SK-N-SH treated with all-trans-retinoic acid at 6 μM for 48 hours (cell line): ENCODE results near the gene PLA2G4B.

Experiments used
- ATAC-seq: fragments of 200-7000 bp; cut with Tn5 transposase; 3 replicates; pipeline ENCODE4 v1.9.1; 2020; ENCODE audit warnings: mild to moderate bottlenecking, moderate library complexity
- ARNTL ChIP-seq: fragments of 450-650 bp; formaldehyde crosslinking; IDR thresholded peaks from 2 replicates; pipeline ENCODE4 v1.5.0; 2020; ENCODE audit warnings: low read depth, mild to moderate bottlenecking, moderate library complexity, borderline replicate concordance
- BACH2 ChIP-seq: fragments of 250-450 bp; sonication (Bioruptor Pico); IDR thresholded peaks from 2 replicates; pipeline ENCODE4 v1.9.0; 2021; ENCODE audit warnings: mild to moderate bottlenecking, borderline replicate concordance
- CSDC2 ChIP-seq: fragments of 250-450 bp; sonication (Bioruptor Pico); IDR thresholded peaks from 2 replicates; pipeline ENCODE4 v1.5.0; 2020; ENCODE audit warnings: mild to moderate bottlenecking, moderate library complexity
- CSRNP3 ChIP-seq: fragments of 250-450 bp; sonication (Bioruptor Pico); IDR thresholded peaks from 2 replicates; pipeline ENCODE4 v1.5.1; 2021; ENCODE audit warnings: mild to moderate bottlenecking, moderate library complexity
- ESRRG ChIP-seq: fragments of 250-450 bp; sonication (Bioruptor Pico); IDR thresholded peaks from 2 replicates; pipeline ENCODE4 v1.6.1; 2021; ENCODE audit warnings: mild to moderate bottlenecking
- GLIS3 ChIP-seq: fragments of 250-450 bp; sonication (Bioruptor Pico); IDR thresholded peaks from 2 replicates; pipeline ENCODE4 v1.5.0; 2020; ENCODE audit warnings: mild to moderate bottlenecking, moderate library complexity
- ISL1 ChIP-seq: fragments of 250-450 bp; sonication (Bioruptor Pico); IDR thresholded peaks from 2 replicates; pipeline ENCODE4 v2.1.2; 2022; ENCODE audit warnings: mild to moderate bottlenecking, moderate library complexity
- OSR1 ChIP-seq: fragments of 250-450 bp; sonication (Bioruptor Pico); IDR thresholded peaks from 2 replicates; pipeline ENCODE4 v1.8.0; 2022; ENCODE audit warnings: moderate library complexity, mild to moderate bottlenecking, inconsistent platforms
- PATZ1 ChIP-seq: fragments of 250-450 bp; sonication (Bioruptor Pico); IDR thresholded peaks from 2 replicates; pipeline ENCODE4 v1.8.0; 2020; ENCODE audit warnings: mild to moderate bottlenecking, moderate library complexity, borderline replicate concordance
- PPARA ChIP-seq: fragments of 250-450 bp; sonication (Bioruptor Pico); IDR thresholded peaks from 2 replicates; pipeline ENCODE4 v1.5.0; 2020; ENCODE audit warnings: mild to moderate bottlenecking, borderline replicate concordance
- RARB ChIP-seq: fragments of 250-450 bp; sonication (Bioruptor Pico); IDR thresholded peaks from 2 replicates; pipeline ENCODE4 v1.8.0; 2021; ENCODE audit warnings: mild to moderate bottlenecking, moderate library complexity
- SNAI2 ChIP-seq: fragments of 250-450 bp; sonication (Bioruptor Pico); IDR thresholded peaks from 2 replicates; pipeline ENCODE4 v1.5.0; 2020; ENCODE audit warnings: mild to moderate bottlenecking, moderate library complexity
- TCF4 ChIP-seq: fragments of 250-450 bp; sonication (Bioruptor Pico); IDR thresholded peaks from 2 replicates; pipeline ENCODE4 v1.8.0; 2021; ENCODE audit warnings: mild to moderate bottlenecking, moderate library complexity, borderline replicate concordance
- TOX ChIP-seq: fragments of 250-450 bp; sonication (Bioruptor Pico); IDR thresholded peaks from 2 replicates; pipeline ENCODE4 v1.8.0; 2021; ENCODE audit warnings: mild to moderate bottlenecking, moderate library complexity, borderline replicate concordance
- TSHZ2 ChIP-seq: fragments of 250-450 bp; sonication (Bioruptor Pico); IDR thresholded peaks from 2 replicates; pipeline ENCODE4 v1.5.0; 2020; ENCODE audit warnings: mild to moderate bottlenecking, moderate library complexity
- ZC3H10 ChIP-seq: fragments of 250-450 bp; sonication (Bioruptor Pico); IDR thresholded peaks from 2 replicates; pipeline ENCODE4 v1.5.1; 2021; ENCODE audit warnings: mild to moderate bottlenecking, moderate library complexity
- ZFP3 ChIP-seq: fragments of 250-450 bp; sonication (Bioruptor Pico); IDR thresholded peaks from 2 replicates; pipeline ENCODE4 v1.5.0; 2020; ENCODE audit warnings: mild to moderate bottlenecking, moderate library complexity
- ZNF565 ChIP-seq: fragments of 450-650 bp; formaldehyde crosslinking; conservative IDR thresholded peaks from 2 replicates; pipeline ENCODE4 v1.5.0; 2020; ENCODE audit warnings: low read depth, mild to moderate bottlenecking, moderate library complexity
- ZNF70 ChIP-seq: fragments of 450-650 bp; formaldehyde crosslinking; IDR thresholded peaks from 2 replicates; pipeline ENCODE4 v1.5.0; 2020; ENCODE audit warnings: mild to moderate bottlenecking, moderate library complexity
- ZNF8 ChIP-seq: fragments of 450-650 bp; formaldehyde crosslinking; IDR thresholded peaks from 2 replicates; pipeline ENCODE4 v1.5.0; 2020; ENCODE audit warnings: mild to moderate bottlenecking, moderate library complexity
- TF ChIP-seq, protein P1 (sequence below): fragments of 250-450 bp; sonication (Bioruptor Pico); IDR thresholded peaks from 2 replicates; pipeline ENCODE4 v1.8.0; 2021; ENCODE audit warnings: low read depth, mild to moderate bottlenecking, moderate library complexity, borderline replicate concordance
- TF ChIP-seq, protein P2 (sequence below): fragments of 250-450 bp; sonication (Bioruptor Pico); IDR thresholded peaks from 2 replicates; pipeline ENCODE4 v1.5.1; 2020; ENCODE audit warnings: low read depth, mild to moderate bottlenecking, moderate library complexity

The PLA2G4B gene

GRCh38 chr15:41866263-41866703, 27.6 kb downstream of the PLA2G4B start:
- no peak for TF ChIP-seq ARNTL (CRISPR knock-in tag)
- no peak for TF ChIP-seq BACH2 (CRISPR knock-in tag)
- no peak for TF ChIP-seq ZNF70 (CRISPR knock-in tag)
- no peak for TF ChIP-seq TCF4
- TF ChIP-seq RARB (CRISPR knock-in tag): no peak
- TF ChIP-seq, protein P1, sequence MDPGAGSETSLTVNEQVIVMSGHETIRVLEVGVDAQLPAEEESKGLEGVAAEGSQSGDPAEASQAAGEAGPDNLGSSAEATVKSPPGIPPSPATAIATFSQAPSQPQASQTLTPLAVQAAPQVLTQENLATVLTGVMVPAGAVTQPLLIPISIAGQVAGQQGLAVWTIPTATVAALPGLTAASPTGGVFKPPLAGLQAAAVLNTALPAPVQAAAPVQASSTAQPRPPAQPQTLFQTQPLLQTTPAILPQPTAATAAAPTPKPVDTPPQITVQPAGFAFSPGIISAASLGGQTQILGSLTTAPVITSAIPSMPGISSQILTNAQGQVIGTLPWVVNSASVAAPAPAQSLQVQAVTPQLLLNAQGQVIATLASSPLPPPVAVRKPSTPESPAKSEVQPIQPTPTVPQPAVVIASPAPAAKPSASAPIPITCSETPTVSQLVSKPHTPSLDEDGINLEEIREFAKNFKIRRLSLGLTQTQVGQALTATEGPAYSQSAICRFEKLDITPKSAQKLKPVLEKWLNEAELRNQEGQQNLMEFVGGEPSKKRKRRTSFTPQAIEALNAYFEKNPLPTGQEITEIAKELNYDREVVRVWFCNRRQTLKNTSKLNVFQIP: no peak
- no peak for TF ChIP-seq PATZ1 (CRISPR knock-in tag)
- TF ChIP-seq, protein P2, sequence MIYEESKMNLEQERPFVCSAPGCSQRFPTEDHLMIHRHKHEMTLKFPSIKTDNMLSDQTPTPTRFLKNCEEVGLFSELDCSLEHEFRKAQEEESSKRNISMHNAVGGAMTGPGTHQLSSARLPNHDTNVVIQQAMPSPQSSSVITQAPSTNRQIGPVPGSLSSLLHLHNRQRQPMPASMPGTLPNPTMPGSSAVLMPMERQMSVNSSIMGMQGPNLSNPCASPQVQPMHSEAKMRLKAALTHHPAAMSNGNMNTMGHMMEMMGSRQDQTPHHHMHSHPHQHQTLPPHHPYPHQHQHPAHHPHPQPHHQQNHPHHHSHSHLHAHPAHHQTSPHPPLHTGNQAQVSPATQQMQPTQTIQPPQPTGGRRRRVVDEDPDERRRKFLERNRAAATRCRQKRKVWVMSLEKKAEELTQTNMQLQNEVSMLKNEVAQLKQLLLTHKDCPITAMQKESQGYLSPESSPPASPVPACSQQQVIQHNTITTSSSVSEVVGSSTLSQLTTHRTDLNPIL (CRISPR knock-in tag): no peak
- no peak for TF ChIP-seq SNAI2 (CRISPR knock-in tag)
- TF ChIP-seq PPARA (CRISPR knock-in tag): no peak
- TF ChIP-seq ZC3H10: no peak
- TF ChIP-seq OSR1: no peak
- no peak for TF ChIP-seq CSDC2 (CRISPR knock-in tag)
- TF ChIP-seq ZNF565 (CRISPR knock-in tag): no peak
- no peak for TF ChIP-seq ISL1

DNA sequence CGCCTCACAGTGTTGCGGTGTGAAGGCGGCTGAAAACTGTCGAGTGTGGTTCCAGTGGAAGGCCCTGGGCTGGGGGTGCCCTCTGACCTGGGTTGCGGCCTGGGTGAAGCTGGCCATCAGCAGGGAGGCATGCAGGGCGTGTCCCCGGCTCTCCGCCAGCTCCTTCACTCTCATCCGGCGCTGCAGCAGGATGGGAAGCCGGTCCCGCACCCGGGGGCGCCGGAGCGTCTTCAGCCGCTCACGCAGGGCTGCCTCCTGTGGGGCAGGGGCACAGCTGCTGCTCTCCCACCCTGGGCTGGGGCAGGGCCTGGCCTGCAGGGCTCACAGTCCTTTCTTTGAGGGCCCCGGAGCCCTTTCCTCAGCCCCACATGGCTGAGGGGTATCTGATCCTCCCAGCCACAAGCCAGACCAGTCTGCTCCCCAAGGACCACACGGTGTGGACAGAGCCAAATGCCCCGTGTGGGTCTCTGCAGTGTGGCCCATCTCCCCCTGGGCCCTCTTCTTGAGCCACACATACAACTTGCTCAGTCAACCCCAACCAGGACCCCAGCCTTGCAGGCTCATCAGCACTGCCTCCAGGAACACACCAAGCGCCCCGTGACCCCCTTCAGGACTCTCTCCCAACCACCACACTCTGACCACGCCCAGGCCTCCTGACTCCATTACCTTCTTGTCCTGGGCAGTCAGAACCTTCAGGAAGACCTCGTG, 28.4 kb downstream of the PLA2G4B start:
- TF ChIP-seq ZFP3 (CRISPR knock-in tag): no peak
- no peak for TF ChIP-seq ZNF565 (CRISPR knock-in tag)
- TF ChIP-seq PATZ1 (CRISPR knock-in tag): no peak
- no peak for TF ChIP-seq GLIS3
- no peak for TF ChIP-seq TOX (CRISPR knock-in tag)
- ATAC-seq: no peak

More at GRCh38 chr15:41866263-41866703, 27.6 kb downstream of the PLA2G4B start:
- ATAC-seq: no peak

DNA sequence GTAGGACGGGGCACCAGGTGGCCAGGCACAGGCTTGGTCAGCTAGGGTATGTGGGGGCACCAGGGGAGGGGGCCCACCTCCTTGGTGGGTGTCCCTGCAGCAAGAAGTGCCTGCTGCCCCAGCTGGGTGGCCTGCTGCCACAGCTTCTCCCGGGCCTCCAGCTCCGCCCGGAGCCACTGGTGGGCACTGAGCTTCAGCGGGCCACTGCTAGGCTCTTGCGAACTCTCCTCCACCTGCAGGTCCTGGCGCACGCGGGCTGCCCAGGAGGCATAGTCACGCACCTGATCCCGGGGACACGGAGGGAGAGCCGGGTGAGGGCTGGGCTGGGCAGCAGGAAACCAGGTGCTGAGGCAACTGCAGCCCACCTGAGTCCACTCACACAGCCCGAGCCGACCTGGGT, 29.7 kb downstream of the PLA2G4B start:
- no peak for ATAC-seq
- TF ChIP-seq PPARA (CRISPR knock-in tag) (no peak), BACH2 (CRISPR knock-in tag) (no peak), RARB (CRISPR knock-in tag) (no peak), OSR1 (no peak), ZFP3 (CRISPR knock-in tag) (no peak), PATZ1 (CRISPR knock-in tag) (no peak), ZC3H10 (no peak), ZNF8 (no peak), ZNF565 (CRISPR knock-in tag) (no peak), ESRRG (CRISPR knock-in tag) (no peak), SNAI2 (CRISPR knock-in tag) (no peak), TSHZ2 (CRISPR knock-in tag) (no peak), CSRNP3 (CRISPR knock-in tag) (no peak), TOX (CRISPR knock-in tag) (no peak), ZNF70 (CRISPR knock-in tag) (no peak), GLIS3 (no peak), TCF4 (no peak)
- TF ChIP-seq, protein P2 (CRISPR knock-in tag): no peak
